Stimulated activated memory B cell treated with anti-CD40 and anti-IgM and Interleukin-4, amounts not matched to agents 10 μg/mL and 1 μg/mL and 100 μg/mL, for 72 hours (primary cell): Measurements from ENCODE around the gene FAM53A.

Experiments
- ATAC-seq: fragments of 150-1000 bp; cut with Tn5 transposase; 2 replicates; pipeline ENCODE4 v1.10.0; 2021
- H3K27ac Mint-ChIP-seq: one replicate; pipeline ENCODE4 v1.8.0; 2022; ENCODE audit warnings: mild to moderate bottlenecking, mixed read lengths
- H3K27me3 Mint-ChIP-seq: one replicate; pipeline ENCODE4 v1.8.0; 2022; ENCODE audit warnings: mixed read lengths
- H3K36me3 Mint-ChIP-seq: one replicate; pipeline ENCODE4 v1.8.0; 2022; ENCODE audit warnings: mixed read lengths
- H3K4me1 Mint-ChIP-seq: one replicate; pipeline ENCODE4 v1.8.0; 2022; ENCODE audit warnings: mixed read lengths
- H3K4me3 Mint-ChIP-seq: one replicate; pipeline ENCODE4 v1.8.0; 2022; ENCODE audit warnings: mild to moderate bottlenecking, moderate library complexity, mixed read lengths
- H3K9me3 Mint-ChIP-seq: one replicate; pipeline ENCODE4 v1.8.0; 2022; ENCODE audit warnings: mixed read lengths

FAM53A gene

DNA sequence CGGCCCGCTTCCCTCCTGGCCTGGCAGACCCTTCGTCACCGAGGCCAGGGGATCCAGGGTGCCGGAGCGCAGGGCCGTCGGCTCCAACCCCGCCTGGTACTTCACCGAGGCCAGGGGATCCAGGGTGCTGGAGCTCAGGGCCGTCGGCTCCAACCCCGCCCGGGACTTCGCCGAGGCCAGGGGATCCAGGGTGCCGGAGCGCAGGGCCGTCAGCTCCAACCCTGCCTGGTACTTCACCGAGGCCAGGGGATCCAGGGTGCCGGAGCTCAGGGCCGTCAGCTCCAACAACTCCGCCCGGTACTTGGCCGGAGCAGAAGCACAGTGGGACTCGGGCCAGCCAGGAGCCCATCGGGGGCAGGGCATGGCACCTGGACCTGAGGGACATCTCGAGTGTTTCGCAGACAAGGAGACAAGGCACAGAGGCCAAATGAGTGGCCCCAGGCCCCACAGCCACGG is 85.1 kb downstream of the FAM53A start:
- ATAC-seq, result no peak
- Mint-ChIP-seq H3K36me3 (no peaks in the 10 kb centered on the region), H3K27me3 (peaks cover 39% of the 10 kb centered on the region), H3K4me3 (no peak overlapping the region), H3K9me3 (peaks cover 4% of the 10 kb centered on the region), H3K27ac (no peak overlapping the region), H3K4me1 (peaks cover 11% of the 10 kb centered on the region)

DNA sequence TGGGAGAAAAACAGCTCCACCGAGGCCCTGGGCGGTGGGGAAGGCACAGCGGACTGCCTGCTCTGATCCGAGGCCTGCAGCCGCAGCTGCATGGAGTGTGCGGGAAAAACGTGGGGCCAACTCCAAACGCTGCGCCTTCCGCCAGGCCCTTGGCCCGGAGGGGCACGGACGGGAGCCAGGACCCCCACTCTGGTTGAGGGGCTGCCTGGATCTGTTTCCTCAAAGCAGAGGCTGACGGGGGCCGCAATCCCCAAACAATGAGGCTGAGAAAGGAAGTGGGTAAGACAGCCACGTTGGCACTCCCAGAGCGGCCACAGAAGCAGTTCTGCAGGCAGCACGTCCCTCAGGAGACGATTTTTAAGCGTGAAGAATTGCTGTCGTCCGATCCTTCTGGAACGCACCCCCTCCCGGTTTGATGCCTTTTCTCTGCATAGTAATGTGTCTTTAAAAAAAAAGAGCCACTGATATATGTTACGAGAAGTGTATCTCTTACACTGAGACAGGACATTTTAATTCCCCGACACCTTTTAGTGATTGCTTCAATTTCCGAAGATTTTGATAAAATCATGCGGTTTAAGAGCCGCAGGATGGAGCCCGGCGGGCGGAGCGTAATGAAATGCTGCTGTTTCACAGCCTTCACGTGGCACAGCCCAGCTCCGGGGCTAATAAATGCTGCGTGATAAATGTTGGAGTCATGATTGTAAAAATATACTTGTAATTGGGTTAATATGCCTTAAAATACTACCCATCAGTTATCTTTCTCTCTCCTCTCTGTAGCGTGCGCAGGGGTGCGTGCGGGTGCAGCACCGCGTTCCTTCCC is 85.7 kb downstream of the FAM53A start:
- Mint-ChIP-seq H3K27ac (no peak overlapping the region), H3K36me3 (no peaks in the 10 kb centered on the region), H3K4me1 (peaks cover 11% of the 10 kb centered on the region), H3K9me3 (peaks cover 4% of the 10 kb centered on the region), H3K27me3 (peaks cover 33% of the 10 kb centered on the region), H3K4me3 (no peak overlapping the region)
- no peak for ATAC-seq

DNA sequence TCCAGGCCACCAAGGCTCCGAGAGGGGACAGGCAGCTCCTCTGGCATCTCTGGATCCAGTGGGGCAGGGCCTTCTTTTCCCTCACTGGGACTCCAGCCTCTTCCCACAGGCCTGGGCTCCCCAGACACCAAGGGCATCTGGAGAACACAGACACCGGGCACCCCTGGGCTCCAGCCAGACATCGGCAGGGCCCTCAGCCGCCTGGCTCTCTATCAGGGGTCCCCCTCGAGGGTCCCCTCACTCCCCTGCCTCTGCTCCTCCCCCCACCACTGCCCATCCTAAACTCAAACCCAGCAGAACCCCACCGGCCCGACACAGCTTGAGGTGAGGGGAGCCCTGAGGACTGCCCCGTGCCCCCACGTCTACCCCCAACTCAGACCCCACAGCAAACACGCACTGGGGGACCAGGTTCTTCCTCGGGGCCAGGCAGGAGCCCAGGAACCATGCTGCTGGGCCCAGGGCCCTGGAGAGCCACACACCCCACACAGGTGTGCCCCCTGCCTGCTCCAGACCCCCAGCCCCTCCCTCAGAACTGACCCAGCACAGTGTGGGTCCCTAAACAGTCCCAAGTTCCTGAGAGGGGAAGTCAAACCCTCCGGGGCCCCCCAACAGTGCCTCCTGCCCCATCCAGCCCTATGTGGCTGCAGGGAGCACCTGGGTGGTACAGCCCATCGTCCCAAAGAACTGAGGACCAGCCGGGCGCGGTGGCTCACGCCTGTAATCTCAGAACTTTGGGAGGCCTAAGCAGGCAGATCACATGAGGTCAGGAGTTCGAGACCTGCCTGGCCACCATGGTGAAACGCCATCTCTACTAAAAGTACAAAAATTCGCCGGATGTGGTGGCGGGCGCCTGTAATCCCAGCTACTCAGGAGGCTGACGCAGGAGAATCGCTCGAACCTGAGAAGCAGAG is 86.8 kb downstream of the FAM53A start:
- no peak for ATAC-seq
- H3K36me3 Mint-ChIP-seq, result no peaks in the 10 kb centered on the region
- H3K9me3 Mint-ChIP-seq, result peaks cover 4% of the 10 kb centered on the region
- H3K4me1 Mint-ChIP-seq, result peaks cover 11% of the 10 kb centered on the region
- H3K27me3 Mint-ChIP-seq, result peaks cover 26% of the 10 kb centered on the region
- no peak overlapping the region for H3K4me3 Mint-ChIP-seq
- H3K27ac Mint-ChIP-seq, result no peak overlapping the region

DNA sequence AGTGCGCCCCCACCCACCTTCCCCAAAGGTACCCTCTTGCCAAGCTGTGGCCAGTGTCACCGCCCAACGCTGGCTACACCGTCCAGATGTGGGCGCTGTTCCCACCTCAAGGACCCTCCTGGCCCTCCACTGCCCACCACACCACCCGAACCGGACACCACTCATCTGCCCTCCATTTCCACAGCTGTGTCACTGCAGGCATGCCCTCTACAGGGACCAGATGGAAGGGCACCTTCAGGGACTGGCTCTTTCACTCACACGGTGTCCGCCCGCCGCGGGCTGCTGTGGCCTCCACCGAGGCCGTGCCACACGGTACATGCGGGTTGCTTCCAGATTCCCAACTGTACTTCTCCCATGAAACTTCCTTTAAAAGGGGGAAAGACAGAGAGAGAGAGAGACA is 87.7 kb downstream of the FAM53A start:
- peaks cover 26% of the 10 kb centered on the region for H3K27me3 Mint-ChIP-seq
- peaks cover 11% of the 10 kb centered on the region for H3K4me1 Mint-ChIP-seq
- no peak for ATAC-seq
- H3K27ac Mint-ChIP-seq, result no peak overlapping the region
- H3K4me3 Mint-ChIP-seq, result no peak overlapping the region
- no peaks in the 10 kb centered on the region for H3K36me3 Mint-ChIP-seq
- peaks cover 4% of the 10 kb centered on the region for H3K9me3 Mint-ChIP-seq

DNA sequence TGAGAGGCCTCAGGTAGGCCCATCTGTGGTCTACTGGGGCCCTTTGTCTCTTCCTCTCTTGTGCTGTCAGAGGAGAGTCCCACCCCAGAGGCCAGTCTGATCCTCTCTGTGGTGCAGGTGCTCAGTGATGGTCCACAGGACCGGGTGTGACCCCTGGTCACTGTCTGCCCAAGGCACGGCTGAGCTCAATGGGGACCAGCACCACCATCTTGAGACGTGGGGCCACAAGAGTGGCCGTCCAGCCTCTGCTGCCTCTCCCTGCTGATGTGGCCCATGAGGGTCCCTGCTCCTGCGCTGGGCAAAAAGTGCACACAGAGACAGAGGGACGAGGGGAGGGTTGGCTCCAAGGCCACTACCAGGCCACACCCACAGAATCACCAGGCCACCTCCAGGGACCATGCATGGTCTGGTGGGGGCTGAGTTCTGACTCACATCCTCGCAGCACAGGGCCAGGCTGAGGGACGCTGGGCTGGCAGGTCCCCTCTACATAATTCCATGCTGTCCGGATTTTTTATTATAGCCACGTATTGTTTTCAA is 88.3 kb downstream of the FAM53A start:
- ATAC-seq, result no peak
- Mint-ChIP-seq H3K4me3 (no peak overlapping the region), H3K4me1 (peaks cover 9% of the 10 kb centered on the region), H3K27me3 (peaks cover 25% of the 10 kb centered on the region), H3K9me3 (peaks cover 9% of the 10 kb centered on the region), H3K27ac (no peak overlapping the region), H3K36me3 (peaks cover 5% of the 10 kb centered on the region)

DNA sequence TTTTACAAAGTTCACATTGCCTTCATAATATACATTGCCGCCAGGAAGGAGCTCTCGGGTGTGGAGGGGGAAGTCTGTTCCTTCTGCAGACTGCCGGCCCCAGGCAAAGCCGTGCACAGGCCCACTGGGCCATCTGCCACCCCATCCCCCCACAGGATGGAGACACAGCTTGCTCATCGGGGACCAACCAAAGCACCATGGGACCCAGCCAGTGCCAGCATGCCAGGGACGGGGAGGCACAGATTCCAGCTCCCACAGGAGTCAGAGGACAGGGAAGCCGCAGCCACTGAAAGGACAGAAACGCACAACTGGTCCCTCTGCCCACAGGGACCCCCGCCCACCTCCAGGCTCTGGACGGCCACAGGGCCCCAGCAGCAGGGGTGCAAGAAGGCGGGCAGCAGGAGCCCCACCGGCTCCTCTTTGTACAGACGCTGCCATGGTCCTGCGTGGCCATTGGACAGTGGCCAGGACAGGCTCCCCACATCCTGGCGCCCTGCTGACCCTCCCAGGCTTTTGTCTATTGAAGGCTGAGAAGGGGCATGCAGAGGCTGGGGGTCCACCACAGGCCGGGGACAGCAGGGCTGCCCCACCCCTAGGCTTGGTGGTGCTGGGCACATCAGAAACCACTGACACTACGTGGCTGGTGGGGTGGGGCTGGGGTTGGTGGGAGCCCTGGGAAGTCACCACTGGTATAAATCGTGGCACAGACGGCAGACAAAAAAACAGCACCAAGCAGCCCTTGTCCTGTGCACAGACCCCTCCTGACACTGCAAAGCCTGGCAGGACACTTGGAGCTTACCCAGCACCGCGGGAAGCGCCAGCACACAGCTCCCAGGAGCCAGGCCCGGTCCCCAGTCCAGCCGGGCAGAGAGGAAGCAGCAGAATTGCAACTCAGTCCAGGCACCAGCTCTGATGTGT is 89.0 kb downstream of the FAM53A start:
- peaks cover 4% of the 10 kb centered on the region for H3K4me1 Mint-ChIP-seq
- no peak overlapping the region for H3K4me3 Mint-ChIP-seq
- peaks cover 9% of the 10 kb centered on the region for H3K36me3 Mint-ChIP-seq
- peaks cover 13% of the 10 kb centered on the region for H3K9me3 Mint-ChIP-seq
- peaks cover 18% of the 10 kb centered on the region for H3K27me3 Mint-ChIP-seq
- no peak overlapping the region for H3K27ac Mint-ChIP-seq
- no peak for ATAC-seq

DNA sequence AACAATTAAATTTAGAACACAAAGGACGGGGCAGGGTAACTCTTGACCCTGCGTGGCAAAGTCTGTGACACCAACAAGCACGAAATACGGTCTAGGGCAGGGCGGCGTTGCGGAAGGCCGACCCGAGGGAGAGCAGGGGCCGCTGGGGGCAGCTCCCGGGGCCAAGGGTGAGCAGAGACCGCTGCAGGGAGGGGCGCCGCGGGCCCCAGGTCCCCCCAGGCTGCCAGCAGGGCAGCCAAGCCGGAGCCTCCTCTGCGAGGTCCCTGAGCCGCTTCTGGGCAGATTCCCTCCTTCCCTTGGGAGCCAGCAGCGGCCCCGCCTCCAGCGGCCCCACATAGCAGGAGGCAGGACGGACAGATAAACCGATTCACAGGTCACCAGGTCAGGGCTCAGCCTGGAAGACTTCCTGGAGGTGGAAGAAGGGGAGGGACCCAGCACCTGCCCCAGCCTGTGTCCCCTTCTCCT is 90.2 kb downstream of the FAM53A start:
- no peaks in the 10 kb centered on the region for H3K4me1 Mint-ChIP-seq
- no peak for ATAC-seq
- H3K4me3 Mint-ChIP-seq, result no peak overlapping the region
- no peak overlapping the region for H3K27ac Mint-ChIP-seq
- H3K9me3 Mint-ChIP-seq, result peaks cover 17% of the 10 kb centered on the region
- H3K27me3 Mint-ChIP-seq, result peaks cover 18% of the 10 kb centered on the region
- H3K36me3 Mint-ChIP-seq, result peaks cover 10% of the 10 kb centered on the region

DNA sequence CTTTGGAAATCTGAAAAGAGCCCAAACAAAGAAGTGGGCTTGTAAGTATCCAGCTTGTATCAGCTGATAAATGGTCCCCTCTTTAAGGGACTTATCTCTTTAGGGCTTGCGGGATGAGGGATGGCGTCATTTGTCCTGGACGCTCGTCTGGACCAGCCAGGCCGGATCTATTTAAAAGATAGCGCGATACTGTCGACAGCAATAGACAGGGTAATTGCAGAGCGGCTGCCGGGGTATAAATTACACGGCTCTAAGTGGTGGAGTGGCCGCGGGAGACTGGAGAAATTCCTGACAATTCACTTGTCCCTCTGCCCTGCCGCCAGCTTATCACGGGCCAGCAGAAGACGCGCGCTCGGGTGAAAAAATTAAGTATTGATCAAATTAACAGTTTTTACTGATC is 90.7 kb downstream of the FAM53A start:
- Mint-ChIP-seq H3K4me1 (no peaks in the 10 kb centered on the region), H3K36me3 (peaks cover 10% of the 10 kb centered on the region), H3K9me3 (peaks cover 21% of the 10 kb centered on the region), H3K27ac (no peak overlapping the region), H3K4me3 (no peak overlapping the region), H3K27me3 (peaks cover 18% of the 10 kb centered on the region)
- no peak for ATAC-seq

DNA sequence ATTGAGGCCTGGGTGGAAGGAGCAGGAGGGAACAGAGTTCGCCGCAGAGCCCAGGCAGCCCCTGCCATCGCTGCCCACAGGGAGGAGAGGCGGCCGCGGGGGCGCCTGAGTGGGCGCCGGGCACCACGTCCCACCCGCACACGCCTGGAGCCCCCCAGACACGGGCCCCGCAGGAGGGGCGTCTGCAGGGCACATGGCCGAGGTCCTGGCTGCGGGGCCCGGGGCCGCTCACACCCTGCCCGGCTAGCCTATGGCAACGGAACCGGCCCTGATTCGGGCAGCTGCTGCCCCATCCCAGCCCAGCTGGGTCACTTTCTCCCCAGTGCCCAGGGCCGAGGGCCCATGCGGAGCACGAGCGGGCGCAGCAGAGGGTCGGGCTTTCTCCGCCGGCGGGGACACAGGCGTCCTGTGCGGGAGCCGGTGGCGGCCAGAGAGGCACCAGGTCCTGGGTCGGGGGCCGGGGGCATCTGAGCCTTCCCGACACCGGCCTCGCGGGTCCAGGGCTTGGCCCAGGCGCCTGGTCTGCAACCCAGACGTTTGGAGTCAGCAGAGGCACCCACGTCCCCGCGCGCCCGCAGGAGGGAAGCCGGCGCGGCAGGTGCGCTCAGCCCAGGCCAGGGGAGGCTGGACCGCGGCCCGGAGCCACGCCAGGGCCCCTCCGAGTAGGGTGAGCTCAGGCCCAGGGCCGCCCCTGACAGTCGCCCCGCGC is 91.2 kb downstream of the FAM53A start:
- Mint-ChIP-seq H3K9me3 (peaks cover 25% of the 10 kb centered on the region), H3K4me1 (no peaks in the 10 kb centered on the region), H3K4me3 (no peak overlapping the region), H3K27ac (no peak overlapping the region), H3K27me3 (peaks cover 18% of the 10 kb centered on the region), H3K36me3 (peaks cover 10% of the 10 kb centered on the region)
- peak; percentile 53 for ATAC-seq

DNA sequence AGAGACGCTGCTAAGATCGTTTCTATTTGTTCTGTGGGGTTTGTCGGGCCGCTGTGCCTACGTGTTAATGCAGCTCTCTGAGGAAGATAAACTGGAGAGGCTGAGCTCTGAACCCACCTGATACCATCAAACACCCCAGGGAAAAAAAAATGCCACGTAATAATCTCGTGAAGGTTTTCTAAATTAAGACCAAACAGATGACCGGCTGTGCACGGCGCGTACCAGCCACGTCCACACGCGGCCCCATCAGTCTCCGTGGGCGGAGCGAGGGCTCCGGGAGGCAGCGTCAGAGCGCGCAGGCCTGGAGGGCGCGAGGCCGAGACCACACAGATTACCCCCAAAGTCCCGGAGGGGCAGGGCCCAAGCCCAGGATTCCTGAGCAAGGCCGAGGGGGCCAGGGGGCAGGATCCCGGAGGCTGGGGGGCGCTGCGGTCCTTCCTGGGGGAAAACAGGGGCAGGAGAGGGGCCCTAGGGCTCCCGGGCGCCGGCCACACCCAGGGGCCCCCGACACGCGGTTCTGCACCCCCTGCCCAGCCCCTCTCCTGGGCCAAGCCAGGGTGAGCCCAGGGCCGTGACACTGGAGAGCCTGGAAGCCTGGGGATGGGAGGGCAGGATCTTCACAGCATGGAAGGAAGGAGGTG is 91.9 kb downstream of the FAM53A start:
- Mint-ChIP-seq H3K4me1 (no peaks in the 10 kb centered on the region), H3K36me3 (peaks cover 10% of the 10 kb centered on the region), H3K27me3 (peaks cover 18% of the 10 kb centered on the region), H3K9me3 (peaks cover 25% of the 10 kb centered on the region), H3K4me3 (no peak overlapping the region), H3K27ac (no peak overlapping the region)
- ATAC-seq, result peak; percentile 40

DNA sequence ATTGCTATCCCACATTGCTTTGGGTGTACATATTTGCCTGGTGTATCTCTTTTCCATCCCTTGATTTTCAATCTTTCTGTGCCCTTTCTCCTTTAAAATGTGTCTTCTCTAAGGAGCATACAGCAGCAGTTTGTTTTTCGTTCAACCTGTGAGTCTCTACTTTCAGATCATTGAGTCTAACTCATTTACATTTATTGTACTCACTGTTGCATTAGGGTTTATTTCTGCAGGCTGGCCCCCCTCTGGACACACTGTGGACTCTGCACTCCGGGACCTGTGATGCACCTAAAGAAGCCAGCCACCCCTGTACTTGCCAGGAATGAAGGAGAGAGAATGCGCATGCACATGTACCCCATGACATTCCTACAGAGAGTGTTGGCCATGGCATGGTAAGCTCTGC is 93.0 kb downstream of the FAM53A start:
- Mint-ChIP-seq H3K4me3 (no peak overlapping the region), H3K36me3 (peaks cover 10% of the 10 kb centered on the region), H3K4me1 (no peaks in the 10 kb centered on the region), H3K27ac (no peak overlapping the region), H3K27me3 (peaks cover 9% of the 10 kb centered on the region), H3K9me3 (peaks cover 26% of the 10 kb centered on the region)
- no peak for ATAC-seq

DNA sequence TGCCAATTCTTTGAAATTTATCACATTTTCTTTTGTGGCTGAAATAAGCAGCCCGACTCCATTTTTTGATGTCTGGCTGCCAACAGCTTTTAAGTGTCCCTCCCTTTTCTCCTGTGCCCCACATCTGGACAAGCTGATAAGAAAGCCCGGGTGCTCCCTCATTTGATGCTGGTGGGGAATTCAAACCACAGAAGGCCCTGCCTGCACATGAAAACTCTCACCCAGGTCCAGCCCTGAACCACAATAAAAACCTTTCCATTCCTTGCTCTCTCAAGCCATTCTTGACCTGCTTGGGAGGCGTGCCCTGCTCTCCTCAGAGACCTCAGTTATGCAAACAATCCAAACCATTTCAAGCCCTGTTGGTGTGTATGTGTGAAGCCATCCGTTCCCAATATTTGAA is 93.9 kb downstream of the FAM53A start:
- ATAC-seq, result no peak
- no peaks in the 10 kb centered on the region for H3K4me1 Mint-ChIP-seq
- H3K27me3 Mint-ChIP-seq, result peaks cover 9% of the 10 kb centered on the region
- peaks cover 10% of the 10 kb centered on the region for H3K36me3 Mint-ChIP-seq
- peaks cover 26% of the 10 kb centered on the region for H3K9me3 Mint-ChIP-seq
- no peak overlapping the region for H3K27ac Mint-ChIP-seq
- H3K4me3 Mint-ChIP-seq, result no peak overlapping the region
